Measurements from ENCODE around the gene STAC.

Gene STAC

DNA sequence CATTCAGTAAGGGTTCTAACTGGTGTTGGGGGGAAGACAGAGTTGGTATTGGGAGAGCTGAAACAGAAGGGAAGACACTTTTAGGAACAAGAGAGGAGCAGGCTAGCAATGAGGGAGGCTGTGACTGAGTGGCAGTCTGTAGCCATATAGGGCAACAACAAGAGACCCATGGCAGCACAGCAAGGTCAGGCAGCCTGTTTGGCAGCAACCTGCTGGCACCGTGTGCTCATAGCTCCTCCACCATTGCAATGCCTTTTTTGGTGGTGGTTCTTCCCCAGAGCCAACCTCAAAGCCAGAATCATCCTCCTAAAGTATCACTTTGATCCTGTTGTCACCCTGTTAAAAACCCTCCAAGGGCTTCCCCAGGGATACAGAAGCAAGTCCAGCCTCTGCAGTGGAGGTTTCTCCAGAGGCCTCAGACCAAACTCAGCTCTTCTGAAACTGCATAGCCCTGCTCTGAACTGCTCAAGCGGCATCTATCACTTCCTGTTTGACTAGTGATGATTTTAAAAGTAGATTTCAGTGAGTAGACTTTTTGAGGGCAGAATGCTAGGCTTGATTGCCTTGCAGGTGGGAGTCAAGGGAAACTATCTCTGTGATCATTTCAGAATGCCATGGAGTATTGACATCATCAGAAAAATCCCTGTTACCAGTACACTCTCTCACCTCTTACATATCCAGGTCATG is 176.9 kb downstream of the STAC start:
- Histone ChIP-seq H3K9me2 (replicated peaks; ENCODE audit: control insufficient read depth, low read length) (no peaks in the 10 kb centered on the region), H3K4me3 (ENCODE audit: low read length) (no peak overlapping the region), H3K36me3 (ENCODE audit: control insufficient read depth, low read length) (no peaks in the 10 kb centered on the region), H3K27ac (ENCODE audit: low read depth, low read length) (no peak overlapping the region), H4K20me1 (ENCODE audit: control insufficient read depth, insufficient read depth, low read depth, low read length) (no peaks in the 10 kb centered on the region; the same call in 1 of the 2 replicates), H3K9me3 (ENCODE audit: control insufficient read depth, insufficient read depth, low read length) (no peaks in the 10 kb centered on the region), H3K27me3 (ENCODE audit: control insufficient read depth, low read length) (no peaks in the 10 kb centered on the region), H3K79me2 (ENCODE audit: control insufficient read depth, low read length) (no peaks in the 10 kb centered on the region), H3K4me1 (ENCODE audit: control insufficient read depth, low read length) (peaks cover 6% of the 10 kb centered on the region), H3F3A (ENCODE audit: control insufficient read depth, insufficient read depth) (no peaks in the 10 kb centered on the region), H3K4me2 (ENCODE audit: low read length) (no peak overlapping the region)
- TF ChIP-seq, protein P1, sequence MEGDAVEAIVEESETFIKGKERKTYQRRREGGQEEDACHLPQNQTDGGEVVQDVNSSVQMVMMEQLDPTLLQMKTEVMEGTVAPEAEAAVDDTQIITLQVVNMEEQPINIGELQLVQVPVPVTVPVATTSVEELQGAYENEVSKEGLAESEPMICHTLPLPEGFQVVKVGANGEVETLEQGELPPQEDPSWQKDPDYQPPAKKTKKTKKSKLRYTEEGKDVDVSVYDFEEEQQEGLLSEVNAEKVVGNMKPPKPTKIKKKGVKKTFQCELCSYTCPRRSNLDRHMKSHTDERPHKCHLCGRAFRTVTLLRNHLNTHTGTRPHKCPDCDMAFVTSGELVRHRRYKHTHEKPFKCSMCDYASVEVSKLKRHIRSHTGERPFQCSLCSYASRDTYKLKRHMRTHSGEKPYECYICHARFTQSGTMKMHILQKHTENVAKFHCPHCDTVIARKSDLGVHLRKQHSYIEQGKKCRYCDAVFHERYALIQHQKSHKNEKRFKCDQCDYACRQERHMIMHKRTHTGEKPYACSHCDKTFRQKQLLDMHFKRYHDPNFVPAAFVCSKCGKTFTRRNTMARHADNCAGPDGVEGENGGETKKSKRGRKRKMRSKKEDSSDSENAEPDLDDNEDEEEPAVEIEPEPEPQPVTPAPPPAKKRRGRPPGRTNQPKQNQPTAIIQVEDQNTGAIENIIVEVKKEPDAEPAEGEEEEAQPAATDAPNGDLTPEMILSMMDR (IDR thresholded peaks at IDR 0.05; ENCODE audit: low read depth, low read length, poor library complexity, severe bottlenecking): no peak

DNA sequence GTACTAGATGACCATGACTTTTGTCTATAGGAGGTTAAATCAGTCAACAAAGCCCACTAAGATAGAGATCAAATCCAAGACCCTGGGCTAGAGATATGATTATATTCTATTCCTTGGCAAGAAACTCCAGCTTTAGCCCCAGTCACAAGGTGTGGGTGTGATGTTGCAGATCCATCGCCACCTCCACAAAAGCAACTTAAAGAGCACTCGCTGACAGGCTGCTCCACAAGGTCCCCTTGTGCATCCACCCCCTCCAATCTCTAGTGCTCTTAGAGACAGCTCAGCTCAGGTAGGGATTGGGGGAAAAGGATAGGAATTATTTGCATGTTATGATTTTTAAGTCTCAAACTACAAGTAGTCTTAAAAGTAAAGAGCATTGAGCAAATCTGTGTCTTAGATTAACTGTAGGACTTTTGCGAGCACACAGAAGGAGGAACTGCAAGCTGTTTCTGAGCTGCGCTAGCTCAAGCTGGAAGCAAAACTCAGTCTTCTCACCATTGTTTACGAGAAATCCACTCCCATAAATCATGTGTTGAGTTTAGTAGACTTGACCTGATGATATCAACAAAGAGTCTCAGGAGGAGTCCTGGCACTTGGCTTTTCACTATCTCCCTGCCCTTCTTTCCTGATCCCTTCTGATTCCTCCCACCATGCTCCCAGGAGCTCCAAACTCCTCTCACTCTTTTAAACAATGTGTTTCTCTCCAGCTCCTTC is 177.6 kb downstream of the STAC start:
- H3K27me3 ChIP-seq (ENCODE audit: control insufficient read depth, low read length): no peaks in the 10 kb centered on the region
- H3K4me3 ChIP-seq (ENCODE audit: low read length): no peak overlapping the region
- no peak for TF ChIP-seq EZH2phosphoT487 (IDR thresholded peaks at IDR 0.05; ENCODE audit: borderline replicate concordance, low read length)
- TF ChIP-seq, protein P1 (IDR thresholded peaks at IDR 0.05; ENCODE audit: low read depth, low read length, poor library complexity, severe bottlenecking): no peak
- no peak overlapping the region for H3K27ac ChIP-seq (ENCODE audit: low read depth, low read length)
- no peaks in the 10 kb centered on the region for H3F3A ChIP-seq (ENCODE audit: control insufficient read depth, insufficient read depth)
- H3K36me3 ChIP-seq (ENCODE audit: control insufficient read depth, low read length): no peaks in the 10 kb centered on the region
- H4K20me1 ChIP-seq (ENCODE audit: control insufficient read depth, insufficient read depth, low read depth, low read length): no peaks in the 10 kb centered on the region; the same call in 1 of the 2 replicates
- H3K4me2 ChIP-seq (ENCODE audit: low read length): no peak overlapping the region
- H3K79me2 ChIP-seq (ENCODE audit: control insufficient read depth, low read length): no peaks in the 10 kb centered on the region
- peaks cover 6% of the 10 kb centered on the region for H3K4me1 ChIP-seq (ENCODE audit: control insufficient read depth, low read length)
- no peaks in the 10 kb centered on the region for H3K9me2 ChIP-seq (replicated peaks; ENCODE audit: control insufficient read depth, low read length)
- H3K9me3 ChIP-seq (ENCODE audit: control insufficient read depth, insufficient read depth, low read length): no peaks in the 10 kb centered on the region

DNA sequence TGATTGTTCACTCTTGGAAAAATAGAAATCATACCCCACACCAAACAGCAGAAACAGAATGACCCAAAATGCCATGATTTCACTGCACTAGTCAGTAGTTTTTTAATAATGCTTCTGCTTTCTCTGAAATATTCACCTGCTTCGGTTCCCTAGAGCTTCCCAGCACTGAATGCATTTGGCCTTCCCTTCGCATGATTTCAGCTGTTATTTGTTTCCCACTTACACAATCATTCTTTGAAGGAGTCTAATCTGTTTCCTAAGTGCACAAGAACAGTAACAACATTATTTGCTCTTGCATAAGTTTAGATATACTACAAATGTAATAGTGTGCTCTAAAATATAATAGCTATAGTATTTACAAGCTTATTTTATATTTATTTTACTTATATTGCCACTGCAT is 178.7 kb downstream of the STAC start:
- H3K27me3 ChIP-seq (ENCODE audit: control insufficient read depth, low read length): no peaks in the 10 kb centered on the region
- H3K27ac ChIP-seq (ENCODE audit: low read depth, low read length): no peak overlapping the region
- H3K36me3 ChIP-seq (ENCODE audit: control insufficient read depth, low read length): no peaks in the 10 kb centered on the region
- H3K9me2 ChIP-seq (replicated peaks; ENCODE audit: control insufficient read depth, low read length): no peaks in the 10 kb centered on the region
- H4K20me1 ChIP-seq (ENCODE audit: control insufficient read depth, insufficient read depth, low read depth, low read length): no peaks in the 10 kb centered on the region; the same call in 1 of the 2 replicates
- no peak overlapping the region for H3K4me3 ChIP-seq (ENCODE audit: low read length)
- peaks cover 6% of the 10 kb centered on the region for H3K4me1 ChIP-seq (ENCODE audit: control insufficient read depth, low read length)
- no peaks in the 10 kb centered on the region for H3F3A ChIP-seq (ENCODE audit: control insufficient read depth, insufficient read depth)
- no peaks in the 10 kb centered on the region for H3K9me3 ChIP-seq (ENCODE audit: control insufficient read depth, insufficient read depth, low read length)
- no peaks in the 10 kb centered on the region for H3K79me2 ChIP-seq (ENCODE audit: control insufficient read depth, low read length)
- no peak overlapping the region for H3K4me2 ChIP-seq (ENCODE audit: low read length)
- no peak for TF ChIP-seq EZH2phosphoT487 (IDR thresholded peaks at IDR 0.05; ENCODE audit: borderline replicate concordance, low read length)
- TF ChIP-seq, protein P1 (IDR thresholded peaks at IDR 0.05; ENCODE audit: low read depth, low read length, poor library complexity, severe bottlenecking): no peak

All from DOHH2 (cell line).